HG03558 (cell line): ENCODE measurements around the gene TPCN2.

Experiments
- ATAC-seq: cut with Tn5 transposase; IDR thresholded peaks from one replicate; pipeline ENCODE4 v1.9.1; 2021; ENCODE audit warnings: moderate number of reproducible peaks; ENCODE audit not compliant: unreplicated experiment; ENCODE audit errors: extremely low read depth

Gene TPCN2

DNA sequence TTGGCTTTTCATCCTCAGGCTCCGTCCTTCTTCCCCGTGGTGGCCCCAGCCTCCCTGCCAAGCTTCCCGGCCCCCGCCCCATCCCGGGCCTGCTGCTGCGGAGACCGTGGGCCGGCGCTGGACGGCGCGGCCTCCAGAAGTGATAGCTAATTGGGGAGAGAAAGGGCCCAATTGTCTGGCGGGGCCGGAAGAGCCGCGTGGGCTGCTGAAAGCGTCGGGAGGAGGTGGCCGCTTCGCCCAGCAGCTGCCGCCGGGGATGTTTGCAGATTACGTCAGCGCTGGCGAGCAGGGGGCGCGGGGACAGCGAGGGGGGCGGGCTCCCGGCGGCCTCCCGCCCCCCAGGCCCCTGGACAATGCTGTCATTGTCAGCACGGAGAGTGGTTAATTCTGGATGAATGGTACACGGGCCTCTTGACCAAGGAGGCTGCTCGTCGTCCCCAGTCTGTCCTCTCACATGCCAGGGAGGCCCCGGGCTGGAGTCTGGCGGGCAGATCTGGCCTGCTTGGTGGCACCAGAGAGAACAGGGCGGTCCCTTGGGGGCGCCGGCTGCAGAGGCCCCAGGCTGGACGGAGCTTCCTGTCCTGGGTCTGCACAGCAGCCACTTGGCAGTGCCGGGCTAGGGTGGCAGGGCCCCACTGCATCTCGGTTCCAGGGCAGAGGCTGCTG is 108.6 kb downstream of the TPCN2 start:
- no peak for ATAC-seq

DNA sequence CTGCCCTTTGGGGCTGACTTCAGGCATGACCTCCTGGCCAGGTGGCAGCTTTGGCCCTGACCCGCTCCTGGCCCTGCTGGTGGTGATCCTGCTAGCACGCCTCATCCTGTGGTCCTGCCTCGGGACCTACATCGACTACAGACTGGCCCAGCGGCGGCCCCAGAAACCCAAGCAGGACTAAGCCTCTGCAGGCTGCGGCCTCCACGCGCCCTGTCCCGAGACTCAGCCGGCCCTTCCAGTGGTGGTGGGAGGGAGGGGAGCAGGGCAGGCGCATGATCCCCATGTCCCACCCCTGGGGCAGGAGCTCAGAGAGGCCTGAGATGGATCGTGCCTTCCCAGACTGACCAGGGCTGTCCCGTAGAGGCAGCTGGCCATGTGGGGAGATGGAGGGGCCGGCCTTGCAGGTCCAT is 109.1 kb downstream of the TPCN2 start:
- no peak for ATAC-seq

DNA sequence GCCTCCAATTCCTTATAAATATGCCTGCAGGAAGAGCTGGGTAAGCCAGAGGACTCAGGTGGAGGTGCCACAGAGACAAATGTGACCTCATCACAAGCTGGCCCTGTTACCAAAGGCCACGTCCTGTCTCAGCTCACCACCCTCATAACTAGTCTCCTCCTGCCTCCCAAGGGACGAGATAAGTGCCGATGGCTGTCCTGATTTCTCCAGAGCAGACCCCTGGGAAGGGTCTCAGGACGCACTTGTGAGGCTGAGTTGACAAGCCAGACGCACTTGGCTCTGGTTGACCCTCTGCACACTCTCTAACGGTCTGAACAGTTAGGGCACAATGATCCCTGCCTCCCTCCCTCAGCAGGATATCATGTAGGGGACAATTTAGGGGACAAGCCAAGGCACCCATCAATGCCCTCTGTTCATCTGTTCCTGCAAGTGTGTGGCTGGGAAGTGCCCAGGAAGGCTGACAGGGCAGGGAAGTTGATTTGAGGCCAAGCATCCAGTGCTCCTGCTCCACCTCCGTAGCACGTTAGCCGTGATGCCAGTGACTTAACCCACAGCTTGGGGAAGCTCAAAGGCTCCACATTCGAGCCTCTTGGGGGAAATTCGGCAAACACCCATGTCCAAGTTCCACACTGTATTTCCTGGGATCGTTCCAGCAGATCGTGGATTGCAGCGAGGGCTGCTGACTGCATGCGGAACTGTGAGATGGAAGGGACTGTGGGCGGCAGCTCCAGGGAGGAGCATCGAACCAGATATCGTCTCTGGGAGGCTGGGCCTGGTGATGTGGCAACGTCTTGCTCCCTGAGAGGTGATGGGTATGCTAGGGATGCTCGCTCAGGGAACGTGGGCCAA is 109.8 kb downstream of the TPCN2 start:
- ATAC-seq = no peak

DNA sequence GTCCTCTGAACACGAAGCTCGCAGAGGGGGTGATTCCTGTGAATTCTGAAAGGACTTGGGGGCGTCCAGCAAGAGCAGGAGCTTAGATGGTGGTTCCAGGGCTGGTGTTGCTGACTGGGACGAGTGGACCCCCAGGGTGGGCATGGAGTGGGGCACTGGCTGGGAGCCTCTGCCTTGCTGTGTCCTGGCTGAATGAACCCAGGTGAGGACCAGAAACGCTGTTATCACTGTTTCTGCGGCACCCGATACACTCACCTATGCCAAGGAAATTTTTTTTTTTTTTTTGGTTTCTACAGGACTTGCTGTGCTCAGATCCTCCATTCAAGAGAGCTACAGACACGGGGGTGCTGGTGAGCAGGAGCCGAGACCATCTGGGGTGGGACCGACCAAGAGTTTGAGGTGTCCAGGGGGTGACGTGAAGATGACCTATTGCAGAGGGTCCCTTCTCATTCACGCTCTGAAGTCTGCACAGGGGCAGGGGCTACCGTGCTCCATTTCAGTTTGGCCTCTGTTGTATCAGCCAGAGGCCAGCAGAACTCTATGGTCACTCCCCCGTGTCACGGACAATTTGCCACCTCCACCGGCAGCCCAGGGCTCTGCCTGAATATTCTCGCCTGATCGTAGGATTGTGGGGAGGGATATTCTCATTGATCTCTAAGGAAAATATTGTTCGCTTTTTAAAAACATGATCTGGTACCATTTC is 110.6 kb downstream of the TPCN2 start:
- no peak for ATAC-seq

DNA sequence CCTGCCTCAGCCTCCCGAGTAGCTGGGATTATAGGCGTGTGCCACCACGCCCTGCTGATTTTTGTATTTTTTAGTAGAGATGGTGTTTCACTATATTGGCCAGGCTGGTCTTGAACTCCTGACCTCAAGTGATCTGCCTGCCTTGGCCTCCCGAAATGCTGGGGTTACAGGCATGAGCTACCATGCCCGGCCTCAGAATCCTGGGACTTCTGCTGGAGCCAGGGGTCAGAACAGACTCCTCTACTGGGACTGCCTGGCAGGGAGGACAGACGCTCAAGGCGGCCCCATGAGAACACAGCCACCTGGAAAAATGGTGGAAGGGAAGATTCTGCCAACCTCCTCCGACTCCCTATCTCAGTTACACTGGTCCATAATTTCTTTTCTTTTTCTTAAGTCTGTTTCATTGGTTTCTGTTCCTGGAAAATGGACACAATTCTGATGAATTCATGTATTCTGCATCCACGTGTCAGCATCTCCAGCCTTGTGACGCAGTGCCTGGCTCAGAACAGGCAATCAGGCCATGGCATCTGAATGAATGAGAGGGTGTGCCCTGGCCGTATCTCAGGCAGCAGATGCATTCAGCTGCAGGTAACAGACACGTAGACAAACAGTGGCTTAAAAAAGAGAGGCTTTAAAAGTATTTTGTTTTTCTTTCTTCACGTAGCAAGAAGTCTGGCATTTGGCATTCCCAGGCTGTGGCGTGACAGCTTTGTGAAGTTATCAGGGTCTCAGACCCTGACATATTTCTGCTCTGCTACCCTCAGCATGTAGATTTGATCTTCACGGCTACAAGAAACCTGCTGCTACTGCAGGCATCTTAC is 111.8 kb downstream of the TPCN2 start:
- no peak for ATAC-seq

DNA sequence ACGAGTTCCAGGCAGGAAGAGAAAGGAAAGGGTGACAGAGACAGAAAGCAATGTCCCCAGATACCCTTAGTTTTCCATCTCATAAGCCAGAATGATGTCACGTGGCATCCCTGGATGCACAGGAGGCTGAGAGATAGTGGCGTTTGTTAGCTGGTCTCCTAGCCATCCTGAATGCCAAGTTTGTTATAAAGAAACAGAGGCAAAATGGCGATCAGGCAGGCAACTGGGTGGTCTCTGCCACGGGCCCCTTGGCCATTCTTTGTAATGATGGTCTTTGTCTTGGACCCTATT is 112.3 kb downstream of the TPCN2 start:
- no peak for ATAC-seq

DNA sequence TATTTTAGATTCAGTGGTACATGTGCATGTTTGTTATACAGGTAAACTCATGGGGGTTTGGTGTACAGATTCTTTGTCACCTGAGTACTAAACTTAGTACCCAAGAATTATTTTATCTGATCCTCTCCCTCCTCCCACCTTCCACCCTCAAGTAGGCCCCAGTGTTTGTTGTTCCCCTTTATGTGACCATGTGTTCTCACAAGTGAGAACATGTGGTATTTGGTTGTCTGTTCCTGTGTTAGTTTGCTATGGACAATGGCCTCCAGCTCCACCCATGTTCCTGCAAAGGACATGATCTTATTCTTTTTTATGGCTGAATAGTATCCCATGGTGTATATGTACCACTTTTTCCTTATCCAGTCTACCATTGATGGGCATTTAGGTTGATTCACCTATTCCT is 113.8 kb downstream of the TPCN2 start:
- no peak for ATAC-seq

DNA sequence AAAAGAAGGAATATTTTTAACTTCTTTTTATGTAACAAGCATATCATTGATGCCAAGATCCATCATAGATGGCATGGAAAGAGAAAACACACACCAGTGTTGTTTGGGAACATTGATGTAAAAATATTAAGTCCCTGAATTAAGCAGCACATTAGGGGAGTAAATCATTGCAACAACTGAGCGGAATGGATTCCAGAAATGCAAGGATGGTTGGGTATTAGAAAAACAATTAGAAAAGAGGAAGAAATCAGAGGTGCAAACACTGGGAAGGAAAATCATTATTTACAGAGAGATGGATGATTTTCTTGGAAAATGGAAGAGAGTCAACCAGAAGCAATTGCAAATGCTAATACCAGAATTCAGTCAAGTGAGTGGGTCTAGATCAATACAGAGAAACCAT is 115.1 kb downstream of the TPCN2 start:
- ATAC-seq = no peak

DNA sequence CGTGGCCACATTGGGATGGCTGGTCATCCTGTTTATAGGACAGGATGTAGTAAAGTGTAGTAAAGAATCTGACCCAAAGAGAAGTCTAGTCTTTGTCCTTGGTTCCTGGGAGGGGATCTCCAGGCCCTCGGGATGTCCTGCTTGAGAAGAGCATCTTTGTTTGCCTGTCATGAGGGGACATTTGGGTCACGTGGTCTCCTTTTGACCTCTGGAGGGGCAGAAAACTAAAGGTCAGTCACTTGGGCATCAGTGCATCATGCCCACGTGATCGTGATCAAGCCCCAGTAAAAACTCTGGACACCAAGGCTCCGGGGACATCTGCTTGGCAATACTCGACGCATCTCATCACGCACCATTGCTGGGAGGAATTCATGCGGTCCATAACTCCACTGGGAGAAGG is 116.1 kb downstream of the TPCN2 start:
- ATAC-seq = no peak

DNA sequence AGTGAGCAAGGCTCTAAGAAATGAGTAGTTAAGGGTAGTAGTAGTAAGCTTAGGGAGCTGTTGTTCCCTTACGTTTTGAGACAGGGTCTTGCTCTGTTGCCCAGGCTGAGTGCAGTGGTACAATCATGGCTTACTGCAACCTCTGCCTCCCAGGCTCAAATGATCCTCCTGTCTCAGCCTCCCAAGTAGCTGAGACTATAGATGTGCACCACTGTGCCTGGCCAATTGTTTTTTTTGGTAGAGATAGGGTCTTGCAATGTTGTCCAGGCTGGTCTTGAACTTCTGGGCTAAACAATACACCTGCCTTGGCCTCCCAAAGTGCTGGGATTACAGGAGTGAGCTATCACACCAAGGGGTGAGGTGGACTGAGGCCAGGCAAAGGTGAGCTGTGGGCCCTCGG is 117.0 kb downstream of the TPCN2 start:
- no peak for ATAC-seq

DNA sequence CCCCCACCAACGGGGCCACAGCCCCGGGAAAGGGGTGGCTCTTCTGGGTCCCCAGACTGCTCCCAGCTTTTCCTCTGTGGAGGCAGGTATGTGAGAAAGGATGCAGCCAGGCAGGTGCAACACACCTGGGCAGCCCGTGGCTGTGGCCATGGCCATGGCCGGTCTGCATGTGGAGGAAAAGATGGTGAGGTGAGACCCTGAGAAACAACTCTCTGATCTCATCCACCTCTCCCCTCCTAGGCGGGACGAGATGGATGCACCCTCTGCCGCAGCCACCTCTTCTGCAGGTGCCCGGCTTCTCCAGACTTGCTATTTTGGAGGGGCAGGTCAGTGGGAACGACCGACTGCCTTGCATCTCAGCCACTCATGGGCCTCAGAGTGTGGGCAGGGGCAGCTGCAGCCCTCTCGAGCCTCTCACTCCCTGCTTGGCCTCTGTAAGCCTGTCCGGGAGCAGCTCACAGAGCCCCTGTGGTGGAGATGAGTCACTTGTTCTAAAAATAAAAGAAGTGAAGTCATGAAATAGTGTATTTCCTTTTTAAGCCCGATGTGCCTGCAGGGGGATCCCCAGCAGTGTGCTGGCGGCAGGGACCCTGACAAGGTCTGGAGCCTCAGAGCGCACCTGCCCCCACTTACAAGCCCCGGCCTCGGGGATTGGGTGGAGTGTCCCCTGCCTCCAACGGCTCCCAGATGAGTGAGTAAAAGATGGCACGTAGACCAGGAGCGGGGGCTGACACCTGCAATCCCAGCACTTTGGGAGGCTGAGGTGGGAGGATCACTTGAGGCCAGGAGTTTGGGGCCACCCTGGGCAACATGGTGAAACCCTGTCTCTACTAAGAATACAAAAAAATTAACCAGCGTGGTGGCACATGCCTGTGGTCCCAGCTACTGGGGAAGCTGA is 117.7 kb downstream of the TPCN2 start:
- ATAC-seq = peak; percentile 82

DNA sequence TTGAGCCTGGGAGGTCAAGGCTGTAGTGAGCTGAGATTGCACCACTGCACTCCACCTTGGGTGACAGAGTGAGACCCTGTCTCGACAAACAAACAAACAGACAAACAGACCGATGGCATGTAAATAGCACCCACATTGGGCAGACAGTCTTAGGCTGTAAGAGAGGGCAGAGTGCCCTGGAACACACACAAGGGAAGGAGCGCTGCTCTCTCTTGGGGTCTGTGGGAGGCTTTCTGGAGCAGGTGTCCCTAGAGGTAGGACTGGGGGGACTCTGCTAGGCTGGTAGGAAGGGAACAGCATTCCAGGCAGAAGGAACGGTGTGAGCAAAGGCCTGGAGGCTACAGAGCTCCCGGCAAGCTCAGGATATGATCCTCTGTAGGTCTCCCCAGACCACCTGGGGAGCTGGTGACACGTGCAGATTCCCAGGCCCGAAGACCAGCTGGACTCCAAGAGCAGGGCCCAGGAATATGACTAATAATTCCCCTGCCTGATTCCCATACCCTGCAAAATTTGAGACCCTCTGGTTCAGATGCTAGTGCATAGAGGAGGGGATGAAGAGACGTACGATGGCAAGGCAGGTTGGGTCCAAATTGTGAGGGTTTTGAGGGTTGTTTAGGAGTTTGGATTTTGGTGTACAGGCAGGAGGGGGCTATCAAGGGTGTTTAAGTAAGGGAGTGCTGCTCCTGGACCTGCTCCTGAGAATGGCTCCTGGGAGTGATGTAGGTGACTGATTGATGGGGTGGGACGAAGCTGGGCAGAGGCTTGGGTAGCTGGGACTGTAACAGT is 118.6 kb downstream of the TPCN2 start:
- no peak for ATAC-seq

DNA sequence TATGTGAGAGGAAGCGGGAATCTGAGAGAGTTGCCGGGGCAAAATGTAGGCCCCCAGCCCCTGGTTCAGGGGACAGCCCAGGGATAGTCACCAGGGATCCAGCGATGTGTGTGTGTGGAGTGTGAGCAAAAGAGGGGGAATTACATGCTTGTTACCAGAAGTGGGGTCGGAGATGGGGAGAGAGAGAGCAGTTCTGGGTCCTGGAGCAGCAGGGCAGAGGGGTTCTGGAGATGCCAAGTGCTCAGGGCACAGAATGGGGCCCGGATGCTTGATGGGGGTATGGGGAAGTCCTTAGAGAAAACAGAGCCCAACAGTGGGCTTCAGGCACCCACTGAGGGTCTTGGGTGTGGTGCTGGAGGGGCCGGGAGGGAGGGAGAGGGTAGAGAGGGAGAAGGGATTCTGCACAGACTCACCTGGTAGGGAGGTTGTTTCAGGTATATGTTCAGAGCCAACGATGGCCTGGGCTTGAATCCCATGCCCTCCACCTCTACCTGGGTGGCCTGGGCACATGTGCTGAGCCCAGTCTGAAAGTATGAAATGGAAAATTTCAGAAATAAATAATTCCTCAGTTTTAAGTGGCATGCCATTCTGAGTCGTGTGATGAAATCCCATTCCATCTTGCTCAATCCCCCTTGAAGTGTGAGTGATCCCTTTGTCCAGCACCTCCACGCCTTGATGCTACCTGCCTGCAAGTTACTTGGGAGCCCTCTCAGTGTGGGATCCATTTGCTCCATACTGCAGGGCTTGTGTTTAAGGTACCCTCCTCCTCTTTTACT is 119.4 kb downstream of the TPCN2 start:
- ATAC-seq = no peak

DNA sequence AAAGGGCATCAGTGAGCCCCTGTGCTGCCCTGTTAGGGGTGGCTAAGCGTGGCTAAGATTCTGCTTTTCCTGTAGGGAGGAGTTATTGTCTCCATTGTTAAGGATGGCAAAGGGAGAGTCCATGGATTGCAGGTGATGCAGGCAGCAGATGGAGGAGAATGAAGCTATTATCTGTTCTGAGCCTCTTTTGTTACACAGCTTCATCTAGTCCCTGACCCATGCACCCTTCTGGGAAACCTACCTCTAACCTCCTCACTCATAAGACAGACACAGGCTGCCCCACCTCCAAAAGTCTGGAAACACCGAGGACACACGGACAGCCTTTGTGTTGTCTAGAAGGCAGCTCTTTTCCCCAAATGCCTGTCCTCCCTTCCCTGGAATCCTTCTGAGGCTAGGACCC is 120.7 kb downstream of the TPCN2 start:
- ATAC-seq = no peak

DNA sequence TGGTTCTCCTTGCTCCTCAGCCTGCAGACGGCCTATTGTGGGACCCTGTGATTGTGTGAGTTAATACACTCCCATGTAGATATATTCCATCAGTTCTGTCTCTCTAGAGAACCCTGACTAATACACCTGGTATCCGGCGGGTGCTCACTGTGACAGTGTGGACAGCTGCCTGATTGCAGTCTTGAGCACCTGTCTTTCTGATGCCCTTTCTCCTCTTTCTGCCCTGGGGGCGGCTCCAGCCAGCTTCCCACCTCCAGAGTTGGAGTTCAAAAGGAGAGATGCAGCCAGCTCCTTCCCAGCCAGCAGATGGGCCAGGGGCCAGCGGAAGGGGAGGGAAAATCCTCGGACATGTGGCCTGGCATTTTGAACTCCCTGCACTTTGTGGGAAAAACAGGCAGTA is 122.0 kb downstream of the TPCN2 start:
- ATAC-seq = no peak

DNA sequence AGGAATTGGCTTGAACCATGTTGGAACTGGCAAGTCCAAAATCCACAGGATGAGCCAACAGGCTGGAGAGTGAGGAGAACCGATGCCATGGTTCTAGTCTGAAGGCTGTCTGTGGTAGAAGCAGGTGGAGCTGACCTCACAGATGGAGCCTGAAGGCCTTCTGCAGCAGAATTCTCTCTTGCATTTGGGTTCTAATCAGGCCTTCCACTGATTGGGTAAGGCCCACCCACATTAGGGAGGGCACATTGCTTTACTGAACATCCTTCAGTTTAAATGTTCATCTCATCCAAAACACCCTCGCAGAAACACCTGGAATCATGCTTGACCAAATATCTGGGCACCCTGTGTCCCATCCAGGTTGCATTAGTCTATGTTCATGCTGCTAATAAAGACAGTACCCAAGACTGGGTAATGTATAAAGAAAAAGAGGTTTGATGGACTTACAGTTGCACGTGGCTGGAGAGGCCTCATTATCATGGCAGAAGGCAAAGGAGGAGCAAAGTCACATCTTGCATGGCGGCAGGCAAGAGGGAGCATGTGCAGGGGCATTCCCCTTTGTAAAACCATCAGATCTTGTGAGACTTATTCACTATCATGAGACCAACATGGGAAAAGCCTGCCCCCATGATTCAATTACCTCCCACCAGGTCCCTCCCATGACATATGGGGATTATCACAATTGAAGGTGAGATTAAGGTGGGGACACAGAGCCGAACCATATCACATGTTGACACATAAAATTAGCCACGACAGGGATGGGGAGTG is 122.9 kb downstream of the TPCN2 start:
- ATAC-seq = no peak

DNA sequence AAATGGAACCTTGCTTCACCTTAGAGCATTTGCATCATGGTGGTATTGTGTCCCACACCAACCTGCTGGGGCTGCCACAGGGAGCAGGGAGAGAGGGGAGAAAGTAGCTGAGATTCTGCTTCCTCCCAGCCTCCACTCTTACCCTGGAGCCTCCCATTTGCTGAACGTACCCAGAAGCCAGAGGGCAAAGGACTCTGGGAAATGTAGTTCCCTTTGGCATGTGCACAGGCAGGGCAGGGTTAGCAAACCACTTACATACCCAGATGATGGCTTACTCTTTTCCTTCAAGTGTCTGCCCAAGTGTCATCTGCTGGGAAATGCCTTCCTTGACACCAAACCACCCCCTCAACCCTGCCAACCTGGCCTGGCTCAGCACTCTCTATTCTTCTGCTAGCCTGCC is 123.9 kb downstream of the TPCN2 start:
- no peak for ATAC-seq
